NCI-H2196 (cell line): Measurements from ENCODE around the gene AK8.

Experiments used
- DNase-seq: peaks from one replicate; lab custom pipeline; 2025; ENCODE audit not compliant: unreplicated experiment; lab: John Stamatoyannopoulos, UW

The AK8 gene

GRCh38 chr9:132826621-132827365, 51.3 kb downstream of the AK8 start:
- no peak for DNase-seq

DNA sequence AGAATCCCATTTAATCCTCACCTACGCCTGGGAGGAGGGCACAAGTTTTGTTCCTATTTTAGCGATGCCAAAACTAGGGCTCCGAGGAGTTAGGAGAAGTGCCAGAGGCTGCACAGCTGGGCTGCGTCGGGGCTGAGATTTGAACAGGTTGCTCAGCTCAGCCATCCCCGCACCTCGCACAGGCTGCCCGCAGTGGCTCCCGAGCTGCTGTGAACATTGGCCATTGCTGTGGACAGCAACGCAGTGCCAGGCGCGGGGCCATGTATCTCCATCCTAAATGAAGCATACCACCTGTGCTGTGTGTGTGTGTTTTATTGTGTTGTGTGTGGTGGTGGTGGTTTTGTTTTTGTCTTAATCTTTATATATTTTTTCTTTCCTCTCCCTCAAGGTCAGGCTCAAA, 52.0 kb downstream of the AK8 start:
- no peak for DNase-seq

GRCh38 chr9:132825430-132825829, 52.7 kb downstream of the AK8 start:
- no peak for DNase-seq

DNA sequence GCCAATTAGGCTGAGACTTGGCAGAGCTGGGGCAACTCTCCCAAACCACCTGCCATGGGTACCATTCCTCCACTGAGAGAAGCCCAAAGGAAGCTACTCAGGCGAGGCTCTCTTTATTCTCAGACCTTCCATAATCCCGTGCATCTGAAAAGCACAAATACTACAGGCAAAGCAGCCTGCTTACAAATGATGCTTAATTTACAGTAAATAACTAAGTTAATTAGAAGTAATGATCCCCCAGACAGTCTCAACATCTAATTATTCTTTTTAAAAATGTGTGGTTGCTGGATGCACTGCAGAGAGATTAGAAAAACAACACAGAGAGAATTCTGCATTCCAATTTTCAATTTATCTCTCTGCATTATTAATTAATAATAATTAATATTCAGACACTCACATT, 53.1 kb downstream of the AK8 start:
- no peak for DNase-seq

GRCh38 chr9:132824151-132824550, 53.9 kb downstream of the AK8 start:
- no peak for DNase-seq

GRCh38 chr9:132823370-132824145, 54.5 kb downstream of the AK8 start:
- no peak for DNase-seq

- no peak for DNase-seq
Observed at GRCh38 chr9:132820169-132820944, 57.7 kb downstream of the AK8 start.

DNA sequence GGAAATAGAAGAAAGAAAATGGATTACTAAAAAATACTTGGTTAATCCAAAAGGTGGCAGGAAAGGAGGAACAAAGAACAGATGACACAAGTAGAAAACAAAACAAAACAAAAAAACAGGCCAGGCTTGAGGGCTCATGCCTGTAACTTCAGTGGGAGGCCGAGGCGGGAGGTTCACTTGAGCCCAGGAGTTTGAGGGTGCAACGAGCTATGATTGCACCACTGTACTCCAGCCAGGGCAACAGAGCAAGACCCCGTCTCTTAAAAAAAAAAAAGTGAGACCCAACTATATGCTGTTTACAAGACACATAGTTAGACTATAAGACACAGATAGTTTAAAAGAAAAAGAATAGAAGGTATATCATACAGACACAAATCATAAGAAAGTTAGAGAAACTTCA, 59.5 kb downstream of the AK8 start:
- DNase-seq, result no peak

DNA sequence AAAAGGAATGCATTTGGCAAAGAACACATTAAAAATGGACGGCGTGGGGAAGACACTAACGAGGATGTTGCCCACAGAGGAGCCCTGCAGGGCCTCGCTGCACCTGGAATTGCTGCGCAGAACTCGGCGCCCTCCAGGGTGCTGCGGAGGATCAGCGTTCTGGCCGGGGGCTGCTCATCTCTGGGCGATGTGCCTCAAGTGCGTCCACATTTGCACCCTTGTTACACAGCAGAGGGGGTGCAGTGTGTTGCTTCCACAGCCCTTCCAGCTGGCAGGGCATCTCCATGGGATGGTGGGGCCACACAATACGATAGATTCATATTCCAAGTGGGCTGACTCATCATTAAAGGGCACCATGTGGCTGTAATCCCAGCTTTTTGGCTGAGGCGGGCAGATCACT, 63.1 kb downstream of the AK8 start:
- DNase-seq, result no peak

DNA sequence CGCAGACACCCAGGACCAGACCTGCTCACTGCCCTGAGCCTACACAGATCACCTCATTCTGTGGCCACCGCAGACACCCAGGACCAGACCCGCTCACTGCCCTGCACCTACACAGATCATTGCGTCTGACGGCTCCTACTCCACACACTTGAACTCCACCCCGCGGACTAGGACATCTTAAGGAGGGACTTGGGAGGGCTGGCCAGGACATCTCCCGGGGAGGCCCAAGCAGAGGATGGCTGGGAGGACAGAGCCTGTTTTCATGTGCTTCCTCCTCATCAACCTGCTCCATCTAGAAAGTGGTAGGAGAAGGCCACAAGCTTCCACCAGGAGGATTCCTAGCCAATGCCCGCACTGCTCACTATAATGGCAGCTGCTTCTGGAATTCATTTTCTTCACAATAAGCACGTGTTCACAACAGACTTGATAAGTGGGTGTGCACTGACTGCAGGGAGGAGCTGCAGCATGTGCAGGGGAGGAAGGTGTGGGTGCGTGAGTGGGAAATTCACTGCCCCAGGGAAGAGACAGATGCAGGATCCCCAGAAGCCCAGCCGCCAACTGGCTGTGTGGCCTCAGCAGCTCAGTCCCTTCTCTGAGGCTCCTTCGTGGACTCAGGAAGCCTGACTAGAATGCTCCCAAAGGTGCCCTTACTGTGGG, 64.8 kb downstream of the AK8 start:
- no peak for DNase-seq

GRCh38 chr9:132811985-132812384, 66.1 kb downstream of the AK8 start:
- no peak for DNase-seq

GRCh38 chr9:132810314-132810713, 67.8 kb downstream of the AK8 start:
- no peak for DNase-seq

DNA sequence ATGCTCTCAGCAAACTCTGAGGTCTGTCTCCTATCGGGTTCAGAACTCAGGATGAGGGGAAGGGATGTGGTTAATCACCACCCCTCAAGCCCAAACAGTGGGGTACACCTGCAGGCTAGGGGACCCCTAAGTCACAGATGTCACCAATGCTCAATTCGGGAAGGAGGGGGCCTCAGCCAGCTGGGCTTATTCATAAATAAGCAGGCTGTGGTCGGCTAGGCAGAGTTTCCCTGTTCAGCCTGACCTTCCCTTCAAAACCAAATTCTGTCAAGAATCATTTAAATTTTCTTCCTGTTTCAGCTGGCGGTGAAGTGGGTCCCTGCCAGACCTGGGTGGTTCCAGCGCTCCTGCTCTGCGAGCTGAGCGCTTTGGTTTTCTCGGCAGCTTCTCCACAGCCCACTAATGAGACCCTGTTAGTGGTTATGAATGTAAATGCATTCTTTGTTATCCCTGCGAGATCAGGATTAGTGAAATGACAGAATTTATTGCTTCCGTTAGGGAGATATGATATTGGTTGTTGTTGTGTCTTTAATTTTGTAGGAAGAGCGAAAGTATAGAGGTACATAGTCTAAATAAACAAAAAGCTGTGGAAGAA, 68.3 kb downstream of the AK8 start:
- DNase-seq, result no peak

GRCh38 chr9:132808645-132809044, 69.4 kb downstream of the AK8 start:
- DNase-seq, result no peak

DNA sequence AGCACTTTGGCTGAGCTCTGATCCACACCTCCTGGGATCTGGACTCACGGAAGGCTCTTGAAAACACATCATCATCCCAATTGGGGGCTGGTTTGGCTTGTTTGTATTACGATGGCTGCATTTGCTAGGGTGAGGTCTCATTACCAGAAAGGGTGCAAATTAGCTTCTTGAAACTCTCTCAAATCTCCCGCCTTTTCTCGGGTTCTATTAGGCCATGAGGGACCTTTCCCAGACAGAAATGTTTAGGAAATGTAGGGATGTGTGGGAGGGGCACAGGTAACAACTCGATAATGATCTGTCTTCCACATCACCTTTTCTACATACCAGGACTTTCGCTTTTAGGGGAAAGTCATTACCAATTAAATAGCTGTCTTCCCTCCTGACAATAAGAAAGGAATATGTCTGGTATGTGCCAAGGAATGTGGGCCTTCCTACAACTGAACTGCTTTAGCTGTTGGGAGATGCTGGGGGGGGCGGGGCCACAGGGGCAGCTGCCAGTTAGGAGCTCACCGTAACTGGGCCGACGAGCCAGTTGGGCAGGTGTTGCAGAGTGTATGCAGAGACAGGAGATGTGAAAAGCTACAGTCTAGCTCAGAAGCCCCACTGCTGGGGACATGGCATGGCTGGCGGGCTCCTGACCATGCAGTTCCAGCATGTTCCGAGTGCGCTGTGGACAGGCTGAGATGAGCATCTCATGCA, 71.2 kb downstream of the AK8 start:
- DNase-seq, result no peak

DNA sequence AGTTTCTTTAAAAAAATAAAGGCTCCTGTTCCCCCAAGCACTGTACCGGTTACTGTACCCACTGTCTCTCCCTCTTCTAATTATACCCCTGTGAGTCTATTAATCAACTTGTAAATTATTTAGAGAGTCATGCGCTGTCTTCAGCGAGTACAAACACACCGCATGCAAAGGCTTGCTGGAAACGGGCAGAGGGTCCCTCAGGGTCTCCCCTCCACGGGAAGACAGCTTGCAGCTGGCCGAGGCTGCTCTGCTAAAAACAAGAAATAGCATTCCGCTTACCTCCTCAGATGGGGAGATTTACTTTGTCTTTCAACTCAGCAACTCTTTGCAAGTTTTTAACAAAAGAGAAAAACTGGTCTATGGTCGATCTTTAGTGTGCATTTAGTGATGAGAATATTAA, 71.8 kb downstream of the AK8 start:
- DNase-seq, result no peak

- no peak for DNase-seq
Observed at GRCh38 chr9:132804576-132805295, 73.3 kb downstream of the AK8 start.

- DNase-seq, result no peak
Observed at GRCh38 chr9:132802121-132802795, 75.8 kb downstream of the AK8 start.

DNA sequence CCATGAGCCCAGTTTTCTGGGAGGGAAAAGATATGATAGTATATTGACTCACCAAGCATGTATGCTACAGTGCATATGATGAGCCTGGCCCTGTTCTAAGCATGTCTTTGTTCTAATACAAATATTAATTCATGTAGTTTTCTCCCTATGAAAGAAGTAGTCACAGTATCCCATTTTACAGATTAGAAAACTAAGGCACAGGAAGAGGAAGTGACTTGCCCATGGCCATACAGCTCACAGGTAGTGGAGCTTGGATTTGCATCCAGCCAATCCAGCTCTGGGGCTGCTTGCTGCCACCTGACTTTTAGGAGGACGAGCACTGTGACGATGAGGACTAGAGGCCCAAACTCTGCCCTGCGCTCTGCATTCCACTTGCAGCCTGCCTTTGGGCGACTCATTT, 76.4 kb downstream of the AK8 start:
- DNase-seq, result no peak
